LHCN-M2 (cell line): ENCODE measurements around the gene TCP10L. TPM values are rescaled to one million over a fixed set of nuclear protein-coding genes. Genes with fewer than 3 reads are reported as not detected.
A peak's percentile ranks its signal among the peaks of the same experiment; 100 is the strongest.
"Not testable (repeated sequence)": the region's sequence is repeated elsewhere in the genome, so short reads cannot be mapped to it uniquely, and the experiment has no call there.

Source experiments
- DNase-seq: peaks from one replicate; pipeline ENCODE4 v3.0.0-alpha.2; 2012; ENCODE audit warnings: low read depth
- polyA plus RNA-seq: library from polyadenylated mRNA; unstranded; fragments of >200 nt; gene quantifications from one replicate; pipeline ENCODE4 v1.2.1, GENCODE V29; 2012; ENCODE audit warnings: missing spikeins
- total RNA-seq: library from RNA; depleted of rRNA; stranded (reverse); fragments of >200 nt; gene quantifications from 2 replicates; pipeline ENCODE4 v1.2.3, GENCODE V29; 2014; rRNA removed

The TCP10L gene, protein sequence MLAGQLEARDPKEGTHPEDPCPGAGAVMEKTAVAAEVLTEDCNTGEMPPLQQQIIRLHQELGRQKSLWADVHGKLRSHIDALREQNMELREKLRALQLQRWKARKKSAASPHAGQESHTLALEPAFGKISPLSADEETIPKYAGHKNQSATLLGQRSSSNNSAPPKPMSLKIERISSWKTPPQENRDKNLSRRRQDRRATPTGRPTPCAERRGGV
- not detected in 2 replicates for total RNA-seq
- polyA plus RNA-seq: not detected

DNA sequence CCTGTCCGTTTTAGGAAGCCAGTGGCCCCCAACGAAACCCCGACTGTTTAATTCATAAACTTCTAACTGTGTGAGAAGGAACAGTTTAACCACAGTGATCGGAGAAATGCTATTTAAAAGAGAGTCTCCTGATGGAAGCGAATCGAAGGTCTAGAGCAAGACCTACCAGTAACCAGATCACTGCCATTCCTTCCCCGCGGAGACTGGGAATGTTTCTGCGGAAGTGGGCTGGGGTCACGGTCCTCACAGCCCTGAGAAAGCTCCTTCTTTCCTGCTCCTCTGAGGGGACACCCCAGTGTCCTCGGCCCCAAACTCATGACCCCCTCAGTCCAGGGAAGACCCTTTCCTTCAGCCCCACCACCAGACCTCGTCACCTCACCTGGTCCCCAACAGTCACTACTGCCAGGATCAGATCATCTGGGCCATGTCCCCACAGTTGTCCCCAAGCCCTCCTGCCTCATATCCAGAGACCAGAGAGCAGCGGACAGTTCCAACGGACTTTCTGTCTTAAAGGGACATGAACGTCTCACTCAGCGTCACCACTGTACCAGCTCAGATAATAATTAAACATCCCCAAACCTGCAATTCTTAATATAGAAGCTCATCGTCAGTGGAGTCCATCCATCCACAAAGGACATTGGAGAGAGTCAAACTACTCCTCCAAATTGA lies at the start of gene TCP10L:
Gene TCP10L (minus strand): TSS at position 482 of the 669 bp plus-strand sequence. CDS start 1,219 bp downstream, outside the sequence.
- no peak for DNase-seq

DNA sequence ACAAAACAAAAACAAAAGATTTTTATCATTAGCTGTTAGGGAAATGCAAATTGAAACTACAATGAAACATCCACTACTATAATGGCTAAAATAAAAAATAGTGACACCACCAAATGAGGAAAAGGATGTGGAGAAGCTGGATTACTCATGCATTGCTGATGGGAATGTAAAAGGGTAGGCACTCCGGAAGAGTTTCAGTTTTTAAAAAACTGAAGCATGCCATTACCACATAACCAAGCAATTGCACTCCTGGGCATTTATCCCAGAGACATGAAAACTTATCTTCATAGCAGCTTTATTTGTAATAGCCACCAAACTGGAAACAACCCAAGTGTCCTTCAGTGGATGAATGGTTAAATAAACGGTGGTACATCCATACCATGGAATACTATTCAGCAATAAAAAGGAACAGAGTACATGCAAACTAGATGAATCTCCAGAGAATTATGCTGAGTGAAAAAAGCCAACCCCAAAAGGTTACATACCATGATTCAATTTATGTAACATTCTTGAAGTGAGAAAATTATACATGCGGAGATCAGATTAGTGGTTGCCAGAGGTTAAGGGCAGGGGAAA lies 41.4 kb upstream of the TCP10L start:
- DNase-seq: peak; percentile 44

DNA sequence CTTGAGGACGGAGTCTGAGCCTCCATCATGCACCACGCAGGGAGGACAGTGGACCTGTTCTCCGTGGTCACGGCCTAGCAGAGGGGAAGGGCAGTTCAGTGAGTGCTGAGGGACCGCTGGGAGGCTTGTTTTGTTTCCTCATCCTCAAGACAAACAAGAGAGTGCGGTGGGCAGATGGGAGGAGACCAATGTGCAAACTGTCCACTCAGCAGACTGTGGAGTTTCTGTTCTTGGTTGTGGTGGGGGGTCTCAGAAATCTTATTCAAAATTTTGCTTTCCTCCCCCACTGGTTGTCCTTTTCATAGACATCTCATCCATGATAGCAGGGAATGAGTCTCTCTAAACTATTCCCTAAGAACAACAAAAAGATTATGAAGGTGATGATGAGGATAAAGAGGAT lies 32.9 kb upstream of the TCP10L start:
- DNase-seq: not testable (repeated sequence)

DNA sequence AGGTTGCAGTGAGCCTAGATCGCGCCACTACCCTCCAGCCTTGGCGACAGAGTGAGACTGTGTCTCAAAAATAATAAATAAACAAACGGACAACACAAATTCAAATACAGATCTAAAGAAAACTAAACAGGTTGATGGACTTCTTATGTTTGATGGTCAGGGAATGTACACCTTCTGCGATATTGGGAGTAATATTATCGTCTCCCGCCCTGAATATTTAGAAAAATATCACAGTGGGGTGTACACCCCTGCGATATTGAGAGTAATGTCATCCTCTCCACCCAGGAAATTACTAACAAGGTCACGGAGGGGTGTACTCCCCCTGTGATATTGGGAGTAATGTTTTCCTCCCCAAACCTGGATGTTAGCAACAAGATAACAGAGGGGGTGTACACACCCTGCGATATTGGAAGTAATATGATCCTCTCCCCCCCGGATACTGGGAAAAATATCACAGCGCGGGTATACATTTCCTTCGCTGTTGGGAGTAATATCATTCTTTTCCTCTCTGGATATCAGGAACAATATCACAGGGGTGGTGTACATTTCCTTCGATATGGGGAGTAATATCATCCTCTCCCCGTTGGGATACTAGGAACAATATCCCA lies 28.2 kb upstream of the TCP10L start:
- no peak for DNase-seq

DNA sequence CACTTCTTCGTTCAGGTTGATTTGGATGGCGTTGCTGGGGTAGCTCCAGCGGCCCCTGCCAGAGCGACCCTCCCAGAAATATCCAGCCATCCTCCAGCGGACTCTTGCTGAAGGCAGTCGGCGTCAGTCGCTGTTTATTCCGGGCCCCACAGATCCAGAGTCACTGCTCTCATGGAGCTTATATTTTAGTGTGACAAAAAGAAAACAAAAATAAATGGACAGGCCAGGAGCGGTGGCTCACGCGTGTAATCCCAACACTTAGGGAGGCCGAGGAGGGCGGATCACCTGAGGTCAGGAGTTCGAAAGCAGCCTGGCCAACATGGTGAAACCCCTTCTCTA lies 27.6 kb upstream of the TCP10L start:
- DNase-seq: no peak

DNA sequence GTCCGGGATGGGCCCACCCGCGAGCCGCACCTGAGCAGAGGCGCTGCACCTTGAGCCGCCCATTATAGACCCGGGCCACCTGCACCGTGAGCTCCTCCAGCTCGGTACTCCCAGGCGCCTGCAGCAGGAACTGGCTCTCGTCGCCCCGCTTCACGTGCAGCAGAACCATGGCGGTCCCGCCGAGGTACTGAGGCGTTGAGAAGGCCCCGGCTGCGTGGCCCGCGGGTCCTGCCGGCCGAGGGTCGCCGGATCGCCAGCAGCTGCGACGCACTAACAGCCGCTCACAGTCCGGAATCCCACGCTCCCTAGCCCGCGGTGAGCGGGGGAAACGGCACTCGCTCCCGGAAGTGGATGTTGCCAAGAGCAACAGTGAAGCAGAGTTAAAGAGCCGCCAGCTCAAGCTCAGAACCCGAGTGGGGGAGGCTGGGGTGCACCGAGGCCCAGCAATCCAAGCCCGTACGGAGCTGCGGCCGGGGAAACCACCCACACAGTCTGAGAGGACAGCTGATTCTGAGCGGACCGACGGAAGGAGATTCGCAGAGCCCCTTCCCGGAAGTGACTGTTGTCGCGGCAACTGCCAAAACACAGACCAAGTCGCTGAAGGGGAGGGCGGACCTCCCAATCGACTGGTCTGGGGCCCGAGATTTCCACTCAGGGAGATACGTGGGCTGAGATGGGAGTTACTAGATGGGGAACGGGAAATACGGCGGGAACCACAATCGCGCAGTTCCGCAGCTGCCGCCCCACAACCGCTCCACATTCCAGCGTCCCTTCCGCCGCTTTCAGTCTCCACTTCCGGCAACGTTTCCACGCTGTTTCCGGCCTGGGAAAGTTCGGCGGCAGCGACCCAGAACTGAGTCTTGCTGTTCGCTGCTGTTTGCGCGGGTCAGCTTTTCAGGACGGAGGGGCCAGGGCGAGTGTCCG lies 27.0 kb upstream of the TCP10L start, which contains the start of gene CFAP298:
Gene CFAP298 (minus strand): TSS at position 303 of the 924 bp plus-strand sequence. CDS start 134 bp downstream, at position 169.
- DNase-seq: peak; percentile 93

DNA sequence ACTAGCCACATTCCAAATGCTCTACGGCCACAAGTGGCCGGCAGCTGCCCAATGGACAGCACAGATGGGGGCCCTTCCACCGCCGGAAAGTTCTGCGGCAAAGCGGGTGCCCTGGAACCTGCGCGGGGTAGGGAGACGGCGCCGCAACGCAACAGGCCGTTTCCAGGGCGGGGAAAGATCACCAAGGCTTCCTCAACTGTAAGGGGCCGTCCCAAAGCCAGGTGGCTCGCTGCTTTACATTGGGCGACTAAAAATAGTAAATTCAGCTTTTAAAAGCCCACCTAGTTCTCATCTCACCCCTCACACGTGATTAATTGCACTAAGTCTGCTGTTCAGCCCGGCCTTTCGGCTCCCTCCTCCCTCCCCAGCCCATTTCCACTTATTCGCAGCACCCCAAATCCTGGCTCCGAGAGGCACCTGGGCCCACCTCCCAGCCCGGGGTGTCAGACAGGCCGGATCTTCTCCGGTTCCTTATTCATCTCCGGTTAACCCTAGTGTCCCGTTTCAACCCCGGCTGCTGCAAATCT lies 26.2 kb upstream of the TCP10L start:
- peak; percentile 24 for DNase-seq

DNA sequence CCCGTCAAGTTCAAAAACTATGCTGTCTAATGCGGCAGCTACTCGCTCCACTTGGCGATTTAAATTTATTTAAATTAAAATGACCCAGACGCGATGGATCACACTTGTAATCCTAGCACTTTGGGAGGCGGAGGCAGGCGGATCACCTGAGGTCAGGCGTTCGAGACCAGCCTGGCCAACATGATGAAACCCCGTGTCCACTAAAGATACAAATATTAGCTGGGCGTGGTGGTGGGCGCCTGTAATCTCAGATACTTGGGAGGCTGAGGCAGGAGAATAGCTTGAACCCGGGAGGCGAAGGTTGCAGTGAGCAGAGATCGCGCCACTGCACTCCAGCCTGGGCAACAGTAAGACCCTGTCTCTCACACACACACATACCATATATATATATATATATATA lies 25.6 kb upstream of the TCP10L start:
- DNase-seq: not testable (repeated sequence)

DNA sequence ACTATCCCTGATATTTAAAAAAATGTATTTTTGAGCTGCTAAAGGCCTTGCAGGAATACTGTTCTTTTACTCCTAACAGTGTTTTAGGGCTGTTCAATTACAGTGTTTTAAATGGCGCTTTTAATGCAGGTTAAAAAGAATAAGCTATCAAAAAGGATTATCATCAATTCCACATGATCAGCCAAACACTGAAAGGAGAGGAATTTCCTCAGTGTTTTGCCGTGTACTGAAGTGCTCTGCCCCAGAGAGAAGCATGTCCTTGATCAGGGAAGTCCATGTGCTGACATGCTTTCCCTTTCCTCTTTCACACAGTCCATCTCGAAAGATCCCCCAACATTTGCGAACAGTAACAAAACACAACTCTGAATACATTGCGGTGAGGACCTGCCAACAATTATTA lies 23.5 kb upstream of the TCP10L start:
- no peak for DNase-seq

DNA sequence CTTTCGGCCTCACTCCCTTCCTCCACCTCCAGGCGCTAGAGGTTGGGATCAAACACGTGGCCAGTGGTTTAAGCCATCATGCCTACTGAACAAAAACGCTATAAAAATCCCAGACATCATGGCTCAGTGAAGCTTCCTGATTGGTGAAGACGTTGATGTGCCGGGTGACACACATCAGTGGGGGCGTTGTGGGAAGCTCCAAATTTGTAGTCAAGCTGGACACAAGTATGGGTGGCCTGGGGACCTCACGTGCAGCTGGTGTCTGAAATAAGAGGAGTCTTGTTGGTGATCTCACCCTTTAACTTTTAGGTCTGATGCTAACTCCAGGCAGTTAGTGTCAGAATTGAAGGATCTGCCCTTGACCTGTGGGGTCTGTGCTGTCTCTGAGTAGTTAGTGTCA lies 20.1 kb upstream of the TCP10L start:
- no peak for DNase-seq

DNA sequence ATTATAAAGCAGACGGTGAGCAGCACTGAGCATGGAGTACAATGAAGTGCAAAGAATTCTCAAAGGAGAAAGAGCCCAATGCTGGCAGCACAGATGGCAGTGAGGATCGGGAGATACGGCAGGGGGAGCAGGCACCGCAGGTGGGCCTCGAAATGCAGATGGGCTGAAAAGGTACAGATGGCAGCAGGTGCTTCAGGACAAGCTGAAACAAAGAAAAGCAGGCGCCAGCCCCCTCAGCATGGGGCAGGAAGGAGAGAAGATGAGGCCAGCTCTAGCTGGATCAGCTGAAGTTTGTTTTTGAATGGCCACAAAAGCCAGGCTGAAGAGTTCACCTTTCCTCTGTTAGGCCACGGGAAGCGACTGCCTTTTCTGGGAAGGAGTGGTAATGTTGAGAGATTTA lies 19.1 kb upstream of the TCP10L start:
- no peak for DNase-seq

DNA sequence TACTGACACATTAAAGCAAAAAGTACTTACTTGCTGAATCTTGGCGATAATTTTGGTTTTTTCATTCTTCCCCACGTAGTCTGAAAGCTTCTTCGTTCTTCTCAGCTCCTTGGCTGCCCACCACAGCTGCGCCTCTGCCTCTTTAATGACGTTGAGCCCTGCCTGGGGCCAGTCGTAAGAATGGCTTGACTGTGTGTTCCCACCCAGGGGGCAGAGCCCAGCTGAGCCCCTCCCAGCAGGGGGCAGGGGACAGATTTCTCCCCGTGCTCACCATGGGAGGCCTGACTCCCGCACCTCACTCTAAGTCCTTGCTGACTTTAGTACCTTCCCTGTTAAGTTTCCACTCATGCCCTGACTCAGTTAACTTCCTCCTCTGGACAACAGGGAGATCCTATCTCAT lies 17.8 kb upstream of the TCP10L start:
- no peak for DNase-seq

DNA sequence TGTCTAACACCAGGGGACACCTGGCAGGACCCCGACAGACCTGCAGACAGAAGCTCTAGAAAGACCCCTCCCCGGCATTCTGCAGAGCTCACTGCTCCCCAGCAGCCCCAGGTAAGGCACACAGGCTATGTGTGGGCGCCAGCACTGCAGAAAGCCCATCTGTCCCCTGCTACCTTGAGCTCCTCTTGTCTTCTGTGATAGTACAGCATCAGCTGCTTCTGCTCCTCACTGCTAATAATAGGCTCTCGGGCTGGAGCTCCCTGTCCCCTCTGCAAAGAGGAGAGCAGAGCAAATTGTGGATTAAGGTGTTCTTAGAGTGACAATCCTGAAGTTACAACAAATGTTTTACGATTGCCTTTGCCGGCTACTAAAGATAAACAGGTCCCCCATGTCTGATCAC lies 16.8 kb upstream of the TCP10L start:
- DNase-seq: no peak

DNA sequence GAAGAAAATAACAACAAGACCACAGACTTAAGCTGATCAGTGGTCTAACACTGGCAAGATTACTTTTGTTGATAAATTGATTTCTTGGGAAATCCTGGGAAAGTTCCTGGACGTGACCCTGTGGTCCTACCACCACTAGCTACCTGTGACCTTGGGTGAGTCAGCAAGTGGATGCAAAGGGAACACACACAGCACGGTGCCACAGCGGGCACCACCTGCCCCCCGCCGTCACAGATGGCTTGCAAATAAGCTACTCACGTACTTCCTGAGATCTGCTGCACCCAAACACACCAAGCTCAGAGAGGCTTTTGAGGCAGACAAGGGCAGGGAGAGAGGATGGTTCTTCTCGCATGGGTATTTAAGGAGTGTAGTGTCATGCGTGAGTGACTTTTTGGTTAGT lies 14.2 kb upstream of the TCP10L start:
- no peak for DNase-seq

DNA sequence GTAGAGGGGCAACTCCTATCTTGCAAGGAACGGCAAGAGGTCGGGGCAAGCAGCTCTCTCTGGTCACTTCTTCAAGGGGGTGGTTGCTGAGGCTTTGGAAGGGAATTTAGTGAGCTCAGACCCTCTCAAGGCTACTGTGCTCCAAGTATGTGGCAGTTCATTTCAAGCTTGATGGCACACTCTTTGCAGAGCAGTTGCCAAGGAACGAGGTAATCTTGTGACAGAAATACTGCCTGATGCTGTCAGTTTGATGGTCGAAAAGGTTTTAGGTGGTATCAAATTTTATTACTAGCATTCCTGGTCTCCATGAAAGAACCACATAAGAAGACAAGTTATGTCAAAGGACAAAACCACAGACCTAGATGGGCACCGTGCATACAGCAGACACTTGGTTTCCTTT lies 13.8 kb upstream of the TCP10L start:
- no peak for DNase-seq

DNA sequence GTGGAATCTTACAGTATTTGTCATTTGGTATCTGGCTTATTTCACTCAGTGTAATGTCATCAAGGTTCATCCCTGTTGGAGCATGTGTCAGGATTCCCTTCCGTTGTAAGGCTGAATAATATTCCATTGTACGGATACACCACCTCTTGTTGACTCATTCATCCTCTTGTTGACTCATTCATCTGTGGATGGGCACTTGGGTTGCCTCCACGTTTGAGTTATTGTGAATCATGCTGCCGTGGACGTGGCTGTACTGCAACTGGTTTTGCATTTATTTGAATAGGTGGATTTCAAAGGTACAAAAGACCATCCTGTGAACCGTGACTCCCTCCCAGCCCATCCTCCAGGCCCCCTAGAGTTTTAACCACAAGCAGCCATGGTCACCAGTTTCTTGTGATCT lies 11.9 kb upstream of the TCP10L start:
- peak; percentile 91 for DNase-seq

DNA sequence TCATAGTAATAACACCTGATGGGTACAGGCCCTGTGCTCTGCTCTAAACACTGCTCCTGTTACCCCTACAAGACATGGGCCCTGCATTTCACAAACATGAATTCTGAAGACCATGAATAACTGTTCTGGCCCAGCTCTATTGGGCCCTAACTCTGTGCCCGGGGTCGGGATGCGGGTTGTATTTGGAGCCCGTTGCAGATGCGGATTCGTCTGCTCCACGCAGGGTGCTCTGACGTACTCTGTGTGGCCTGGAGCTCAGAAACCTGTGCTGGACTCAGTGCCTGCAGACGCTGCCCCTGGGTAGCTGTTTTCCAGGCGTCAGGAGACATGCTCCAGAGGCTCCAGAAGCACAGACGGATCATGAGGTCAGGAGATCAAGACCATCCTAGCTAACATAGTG lies 10.1 kb upstream of the TCP10L start:
- DNase-seq: no peak

DNA sequence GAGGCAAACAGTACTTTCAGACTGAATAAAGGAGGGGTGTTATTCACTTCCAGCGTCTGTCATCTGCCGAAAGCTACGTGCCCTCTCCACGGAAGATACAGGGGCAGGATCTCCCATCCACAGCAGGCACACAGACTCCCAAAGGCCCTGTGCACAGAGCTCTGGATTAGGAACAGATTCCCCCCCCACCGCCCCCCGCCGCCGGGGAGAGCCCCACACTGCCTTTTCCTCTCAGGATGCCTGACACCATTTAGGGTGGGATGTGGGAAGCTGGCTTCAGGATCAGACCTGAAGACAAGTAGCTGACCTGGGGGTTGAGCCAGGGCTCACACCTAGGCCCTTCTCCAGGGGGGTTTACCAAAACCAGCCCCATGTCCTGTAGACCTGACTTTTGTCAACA lies 8.4 kb upstream of the TCP10L start:
- DNase-seq: no peak

DNA sequence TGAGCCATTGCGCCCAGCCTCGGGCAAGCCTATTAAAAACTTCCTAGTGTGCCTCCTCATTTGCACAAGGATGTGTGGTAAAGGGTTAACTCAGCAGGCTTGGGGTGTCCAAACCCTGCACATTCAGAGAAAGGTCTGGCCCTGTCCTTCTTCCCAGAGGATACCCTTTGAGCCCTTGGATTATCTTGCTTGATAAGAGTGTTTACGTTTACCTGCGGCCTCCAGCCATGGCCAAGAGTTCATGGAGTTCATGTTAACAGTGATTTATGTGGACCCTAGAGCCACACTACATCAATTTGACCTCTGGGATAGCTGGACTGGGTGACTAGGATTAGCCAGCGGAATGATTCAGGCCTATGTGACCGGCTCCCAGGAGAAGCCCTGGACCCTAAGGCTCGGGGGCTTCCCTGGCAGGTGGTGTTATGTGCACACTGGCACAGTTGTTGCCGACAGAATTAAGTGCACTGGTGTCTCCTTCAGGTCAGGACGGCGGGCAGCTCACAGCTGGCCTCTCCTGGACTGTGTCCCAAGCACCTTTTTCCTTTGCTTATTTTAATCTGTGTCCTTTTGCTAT lies 7.7 kb upstream of the TCP10L start:
- DNase-seq: no peak

DNA sequence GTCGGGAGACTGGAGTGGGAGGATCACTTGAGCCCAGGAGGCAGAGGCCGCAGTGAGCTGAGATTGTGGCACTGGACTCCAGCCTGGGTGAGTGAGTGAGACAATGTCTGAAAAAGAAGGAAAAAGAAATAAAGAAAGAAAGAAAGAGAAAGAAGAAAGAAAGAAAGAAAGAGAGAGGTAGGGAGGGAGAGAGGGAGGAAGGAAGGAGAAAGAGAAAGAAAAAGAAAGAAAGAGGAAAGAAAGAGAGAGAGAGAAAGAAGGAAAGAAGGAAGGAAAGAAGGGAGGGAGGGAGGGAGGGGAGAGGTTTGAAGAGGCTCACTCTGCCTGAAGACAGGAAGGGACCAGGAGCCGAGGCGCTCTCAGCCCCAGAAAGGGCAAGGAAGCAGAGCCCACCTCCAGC lies 4.8 kb upstream of the TCP10L start:
- DNase-seq: no peak

DNA sequence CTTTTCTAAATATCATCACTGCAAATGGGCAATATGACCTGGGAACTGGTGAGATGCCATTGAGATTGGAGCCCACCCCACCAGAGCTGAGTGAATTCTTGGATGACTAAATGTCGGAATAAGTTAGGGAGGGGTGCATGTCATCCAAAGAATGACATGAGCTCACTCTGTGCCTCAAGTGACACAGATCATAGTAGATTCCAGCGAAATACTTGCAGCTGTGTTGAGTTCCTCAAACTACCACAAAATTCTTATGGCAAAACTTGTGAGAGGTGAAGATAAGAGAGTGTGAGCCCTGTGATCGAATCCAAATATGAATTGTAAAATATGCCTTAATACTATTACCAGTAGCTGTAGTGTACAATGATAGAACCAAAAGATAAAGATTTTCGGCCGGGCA lies 2.3 kb upstream of the TCP10L start:
- no peak for DNase-seq
